HG03378 (cell line): ENCODE data around the gene ADGRB3.

Source experiments
- ATAC-seq: cut with Tn5 transposase; IDR thresholded peaks from one replicate; pipeline ENCODE4 v1.9.1; 2021; ENCODE audit warnings: mild to moderate bottlenecking, moderate library complexity; ENCODE audit not compliant: unreplicated experiment

Gene ADGRB3

GRCh38 chr6:68695838-68696237 is 60.8 kb downstream of the ADGRB3 start:
- ATAC-seq, result no peak

GRCh38 chr6:68697394-68697793 is 62.3 kb downstream of the ADGRB3 start:
- no peak for ATAC-seq

- no peak for ATAC-seq
Measured at GRCh38 chr6:68701159-68701558, 66.1 kb downstream of the ADGRB3 start.

GRCh38 chr6:68704485-68704884 is 69.4 kb downstream of the ADGRB3 start:
- no peak for ATAC-seq

GRCh38 chr6:68709091-68709490 is 74.0 kb downstream of the ADGRB3 start:
- ATAC-seq, result no peak

GRCh38 chr6:68709882-68710281 is 74.8 kb downstream of the ADGRB3 start:
- no peak for ATAC-seq

GRCh38 chr6:68710496-68710895 is 75.4 kb downstream of the ADGRB3 start:
- no peak for ATAC-seq

- no peak for ATAC-seq
Measured at GRCh38 chr6:68710916-68711315, 75.8 kb downstream of the ADGRB3 start.

- no peak for ATAC-seq
Measured at GRCh38 chr6:68711386-68712000, 76.4 kb downstream of the ADGRB3 start.

- no peak for ATAC-seq
Measured at GRCh38 chr6:68716620-68717019, 81.5 kb downstream of the ADGRB3 start.

GRCh38 chr6:68718385-68719073 is 83.4 kb downstream of the ADGRB3 start:
- ATAC-seq, result no peak

- ATAC-seq, result no peak
Measured at GRCh38 chr6:68719761-68720160, 84.7 kb downstream of the ADGRB3 start.

- ATAC-seq, result no peak
Measured at GRCh38 chr6:68722891-68723527, 87.9 kb downstream of the ADGRB3 start.

GRCh38 chr6:68724060-68724459 is 89.0 kb downstream of the ADGRB3 start:
- ATAC-seq, result no peak

GRCh38 chr6:68726337-68726736 is 91.3 kb downstream of the ADGRB3 start:
- no peak for ATAC-seq

GRCh38 chr6:68726992-68727391 is 91.9 kb downstream of the ADGRB3 start:
- no peak for ATAC-seq

- no peak for ATAC-seq
Measured at GRCh38 chr6:68727699-68728098, 92.6 kb downstream of the ADGRB3 start.

- ATAC-seq, result no peak
Measured at GRCh38 chr6:68728159-68728979, 93.3 kb downstream of the ADGRB3 start.

- ATAC-seq, result no peak
Measured at GRCh38 chr6:68729377-68729903, 94.4 kb downstream of the ADGRB3 start.

- ATAC-seq, result no peak
Measured at GRCh38 chr6:68730291-68731054, 95.4 kb downstream of the ADGRB3 start.
